ENCODE measurements around the gene SLC25A21. TPM values are rescaled to one million over a fixed set of nuclear protein-coding genes. Genes with fewer than 3 reads are reported as not detected.
"Not testable (repeated sequence)": the region's sequence is repeated elsewhere in the genome, so short reads cannot be mapped to it uniquely, and the experiment has no call there.

The SLC25A21 gene
- polyA plus RNA-seq, 1 experiment, result 0.50 TPM

- Histone ChIP-seq H3K36me3 (ENCODE audit: control insufficient read depth, insufficient read depth, low read length) (no peaks in the 10 kb centered on the region), H3K4me3 (ENCODE audit: low read depth, low read length) (peak overlapping the region; percentile 55), H3K27me3 (ENCODE audit: control insufficient read depth, insufficient read depth, low read length) (no peaks in the 10 kb centered on the region)
- TF ChIP-seq, protein P1, sequence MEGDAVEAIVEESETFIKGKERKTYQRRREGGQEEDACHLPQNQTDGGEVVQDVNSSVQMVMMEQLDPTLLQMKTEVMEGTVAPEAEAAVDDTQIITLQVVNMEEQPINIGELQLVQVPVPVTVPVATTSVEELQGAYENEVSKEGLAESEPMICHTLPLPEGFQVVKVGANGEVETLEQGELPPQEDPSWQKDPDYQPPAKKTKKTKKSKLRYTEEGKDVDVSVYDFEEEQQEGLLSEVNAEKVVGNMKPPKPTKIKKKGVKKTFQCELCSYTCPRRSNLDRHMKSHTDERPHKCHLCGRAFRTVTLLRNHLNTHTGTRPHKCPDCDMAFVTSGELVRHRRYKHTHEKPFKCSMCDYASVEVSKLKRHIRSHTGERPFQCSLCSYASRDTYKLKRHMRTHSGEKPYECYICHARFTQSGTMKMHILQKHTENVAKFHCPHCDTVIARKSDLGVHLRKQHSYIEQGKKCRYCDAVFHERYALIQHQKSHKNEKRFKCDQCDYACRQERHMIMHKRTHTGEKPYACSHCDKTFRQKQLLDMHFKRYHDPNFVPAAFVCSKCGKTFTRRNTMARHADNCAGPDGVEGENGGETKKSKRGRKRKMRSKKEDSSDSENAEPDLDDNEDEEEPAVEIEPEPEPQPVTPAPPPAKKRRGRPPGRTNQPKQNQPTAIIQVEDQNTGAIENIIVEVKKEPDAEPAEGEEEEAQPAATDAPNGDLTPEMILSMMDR (IDR thresholded peaks at IDR 0.05; ENCODE audit: insufficient read depth, low read depth, low read length), result no peak
- no peak for DNase-seq (ENCODE audit: low read depth)
- ChIA-PET CTCF (interaction anchor here (0.7 to 1.1 kb wide), 5 partner anchors 9 to 34 kb away, joined by 3 to 4 read pairs (median 3); no protein-coding TSS in a partner anchor), POLR2A (no interaction called here)
These were observed 25.8 kb upstream of the SLC25A21 start for GRCh38 chr14:37198273-37198598.

GRCh38 chr14:37197421-37198272, 25.2 kb upstream of the SLC25A21 start, which contains the start of gene MIPOL1:
MIPOL1 (plus strand) TSS chr14:37197937; CDS start chr14:37247889, 49,952 bp downstream.
- H3K36me3 ChIP-seq (ENCODE audit: control insufficient read depth, insufficient read depth, low read length), result no peaks in the 10 kb centered on the region
- ChIA-PET CTCF (interaction anchor here (0.5 to 1.1 kb wide), 7 partner anchors 10 to 332 kb away, joined by 3 to 4 read pairs (median 3); no protein-coding TSS in a partner anchor), POLR2A (no interaction called here)
- peak; percentile 60 for DNase-seq (ENCODE audit: low read depth)
- no peaks in the 10 kb centered on the region for H3K27me3 ChIP-seq (ENCODE audit: control insufficient read depth, insufficient read depth, low read length)
- TF ChIP-seq, protein P1 (IDR thresholded peaks at IDR 0.05; ENCODE audit: insufficient read depth, low read depth, low read length), result peak; percentile 65
- peak within 1 kb of the TSS; percentile 55 for H3K4me3 ChIP-seq (ENCODE audit: low read depth, low read length)

GRCh38 chr14:37196604-37197420, 24.4 kb upstream of the SLC25A21 start:
- DNase-seq (ENCODE audit: low read depth), result no peak
- CTCF ChIA-PET, result interaction anchor here (0.5 to 1.2 kb wide), 3 partner anchors 24 to 332 kb away, joined by 3 to 5 read pairs (median 3); partner anchors contain the start of gene SLC25A21

GRCh38 chr14:37195327-37195726, 22.9 kb upstream of the SLC25A21 start:
- TF ChIP-seq, protein P1 (IDR thresholded peaks at IDR 0.05; ENCODE audit: insufficient read depth, low read depth, low read length), result no peak
- H3K4me3 ChIP-seq (ENCODE audit: low read depth, low read length), result no peak overlapping the region
- no peaks in the 10 kb centered on the region for H3K27me3 ChIP-seq (ENCODE audit: control insufficient read depth, insufficient read depth, low read length)
- no peak for DNase-seq (ENCODE audit: low read depth)
- ChIA-PET CTCF (no interaction called here), POLR2A (no interaction called here)
- no peaks in the 10 kb centered on the region for H3K36me3 ChIP-seq (ENCODE audit: control insufficient read depth, insufficient read depth, low read length)

More at GRCh38 chr14:37196604-37197420, 24.4 kb upstream of the SLC25A21 start:
- peak overlapping the region; percentile 55 for H3K4me3 ChIP-seq (ENCODE audit: low read depth, low read length)
- no peaks in the 10 kb centered on the region for H3K36me3 ChIP-seq (ENCODE audit: control insufficient read depth, insufficient read depth, low read length)
- TF ChIP-seq, protein P1 (IDR thresholded peaks at IDR 0.05; ENCODE audit: insufficient read depth, low read depth, low read length), result no peak
- no peaks in the 10 kb centered on the region for H3K27me3 ChIP-seq (ENCODE audit: control insufficient read depth, insufficient read depth, low read length)
- POLR2A ChIA-PET, result no interaction called here

DNA sequence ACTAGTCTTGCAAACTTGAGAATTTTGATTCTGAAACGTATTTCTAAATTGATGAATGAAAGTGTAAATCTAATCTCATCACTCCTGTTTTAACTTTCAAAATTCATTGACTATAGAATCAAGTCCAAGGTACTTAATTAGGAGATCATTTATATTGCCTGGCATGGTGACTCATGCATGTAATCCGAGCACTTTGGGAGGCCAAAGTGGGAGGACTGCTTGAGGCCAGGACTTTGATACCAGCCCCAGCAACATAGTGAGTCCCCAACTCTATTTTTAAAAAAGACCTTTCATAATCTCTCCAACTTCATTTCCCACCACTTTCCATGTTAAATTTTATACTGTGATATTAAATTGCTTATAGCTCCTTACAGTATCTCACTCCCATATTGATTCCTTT, 22.3 kb upstream of the SLC25A21 start:
- Histone ChIP-seq H3K4me3 (ENCODE audit: low read depth, low read length) (no peak overlapping the region), H3K36me3 (ENCODE audit: control insufficient read depth, insufficient read depth, low read length) (no peaks in the 10 kb centered on the region), H3K27me3 (ENCODE audit: control insufficient read depth, insufficient read depth, low read length) (no peaks in the 10 kb centered on the region)
- no peak for DNase-seq (ENCODE audit: low read depth)
- TF ChIP-seq, protein P1 (IDR thresholded peaks at IDR 0.05; ENCODE audit: insufficient read depth, low read depth, low read length), result no peak
- CTCF ChIA-PET, result no interaction called here
- POLR2A ChIA-PET, result no interaction called here

DNA sequence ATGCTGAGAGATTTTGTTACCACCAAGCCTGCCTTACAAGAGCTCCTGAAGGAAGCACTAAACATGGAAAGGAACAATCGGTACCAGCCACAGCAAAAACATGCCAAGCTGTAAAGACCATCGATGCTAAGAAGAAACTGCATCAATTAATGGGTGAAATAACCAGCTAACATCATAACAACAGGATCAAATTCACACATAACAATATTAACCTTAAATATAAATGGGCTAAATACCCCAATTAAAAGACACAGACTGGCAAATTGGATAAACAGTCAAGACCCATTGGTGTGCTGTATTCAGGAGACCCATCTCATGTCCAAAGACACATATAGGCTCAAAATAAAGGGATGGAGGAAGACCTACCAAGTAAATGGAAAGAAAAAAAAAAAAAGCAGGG, 17.3 kb upstream of the SLC25A21 start:
- H3K4me3 ChIP-seq (ENCODE audit: low read depth, low read length); DNase-seq (ENCODE audit: low read depth); POLR2A ChIA-PET; H3K36me3 ChIP-seq (ENCODE audit: control insufficient read depth, insufficient read depth, low read length); H3K27me3 ChIP-seq (ENCODE audit: control insufficient read depth, insufficient read depth, low read length): not testable (repeated sequence)
- CTCF ChIA-PET, result interaction anchor here (1.4 kb wide), 1 partner anchor 36 kb away, joined by 3 read pairs; no protein-coding TSS in a partner anchor

DNA sequence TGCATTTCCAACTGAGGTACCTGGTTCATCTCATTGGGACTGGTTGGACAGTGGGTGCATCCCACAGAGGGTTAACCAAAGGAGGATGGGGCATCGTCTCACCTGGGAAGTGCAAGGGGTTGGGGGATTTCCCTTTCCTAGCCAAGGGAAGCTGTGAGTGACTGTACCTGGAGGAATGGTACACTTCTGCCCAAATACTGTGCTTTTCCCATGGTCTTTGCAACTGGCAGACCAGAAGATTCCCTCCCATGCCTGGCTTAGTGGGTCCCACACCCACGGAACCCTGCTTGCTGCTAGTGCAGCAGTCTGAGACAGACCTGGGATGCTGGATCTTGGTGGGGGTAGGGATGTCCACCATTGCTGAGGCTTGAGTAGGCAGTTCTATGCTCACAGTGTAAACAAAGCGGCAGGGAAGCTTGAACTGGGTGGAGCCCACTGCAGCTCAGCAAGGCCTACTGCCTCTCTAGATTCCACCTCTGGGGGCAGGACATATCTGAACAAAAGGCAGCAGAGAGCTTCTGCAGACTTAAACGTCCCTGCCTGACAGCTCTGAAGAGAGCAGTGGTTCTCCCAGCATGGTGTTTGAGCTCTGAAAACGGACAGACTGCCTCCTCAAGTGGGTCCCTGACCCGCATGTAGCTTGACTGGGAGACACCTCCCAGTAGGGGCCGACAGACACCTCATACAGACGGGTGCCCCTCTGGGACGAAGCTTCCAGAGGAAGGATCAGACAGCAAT, 15.6 kb upstream of the SLC25A21 start:
- POLR2A ChIA-PET; DNase-seq (ENCODE audit: low read depth); H3K36me3 ChIP-seq (ENCODE audit: control insufficient read depth, insufficient read depth, low read length); H3K4me3 ChIP-seq (ENCODE audit: low read depth, low read length); H3K27me3 ChIP-seq (ENCODE audit: control insufficient read depth, insufficient read depth, low read length); CTCF ChIA-PET: not testable (repeated sequence)
